Fibroblast of lung (primary cell): ENCODE data around the gene HBG1. TPM values are rescaled to one million over a fixed set of nuclear protein-coding genes. Genes with fewer than 3 reads are reported as not detected.

Source experiments
- DNase-seq, 2 donors: peaks; one replicate each; pipeline versions ENCODE4 v3.0.0 to v3.0.0-alpha.2; 2010; ENCODE audit warnings: low read depth in 2 of 2
- H2AFZ ChIP-seq: 2 replicates; pipeline ENCODE4 v1.5.1; 2012; ENCODE audit warnings: low read length, control low read depth, inconsistent platforms
- H3K27ac ChIP-seq: 2 replicates; pipeline ENCODE4 v1.5.1; 2011; ENCODE audit warnings: low read length, control low read depth; ENCODE audit not compliant: insufficient read depth
- H3K27me3 ChIP-seq: 2 replicates; pipeline ENCODE4 v1.5.1; 2011; ENCODE audit warnings: mild to moderate bottlenecking, low read length; ENCODE audit not compliant: control insufficient read depth, insufficient read depth
- H3K36me3 ChIP-seq: 2 replicates; pipeline ENCODE4 v1.5.1; 2011; ENCODE audit warnings: low read length; ENCODE audit not compliant: control insufficient read depth, insufficient read depth
- H3K4me1 ChIP-seq: 2 replicates; pipeline ENCODE4 v1.5.1; 2011; ENCODE audit warnings: low read length; ENCODE audit not compliant: control insufficient read depth, insufficient read depth; ENCODE audit errors: extremely low read depth
- H3K4me2 ChIP-seq: 2 replicates; pipeline ENCODE4 v1.5.1; 2011; ENCODE audit warnings: low read length, control low read depth; ENCODE audit not compliant: insufficient read depth; ENCODE audit errors: extremely low read depth
- H3K4me3 ChIP-seq, 4 experiments: fragments of 200-600 bp in 1 of 4; sonication (generic) in 1 of 4; replicated peaks in 1 of 4; 2 replicates each; pipeline ENCODE4 v1.5.1; 2011 to 2016; ENCODE audit warnings: low read length in 4 of 4, low read depth in 3 of 4, mild to moderate bottlenecking in 3 of 4, control low read depth in 2 of 4, inconsistent platforms in 1 of 4, mixed read lengths in 1 of 4; ENCODE audit not compliant: insufficient read depth in 1 of 4; ENCODE audit errors: control extremely low read depth in 1 of 4
- H3K79me2 ChIP-seq: 2 replicates; pipeline ENCODE4 v1.5.1; 2012; ENCODE audit warnings: mild to moderate bottlenecking, low read length, inconsistent platforms; ENCODE audit not compliant: control insufficient read depth, insufficient read depth
- H3K9ac ChIP-seq: 2 replicates; pipeline ENCODE4 v1.5.1; 2011; ENCODE audit warnings: mild to moderate bottlenecking, low read length, control low read depth; ENCODE audit not compliant: insufficient read depth
- H3K9me3 ChIP-seq: 2 replicates; pipeline ENCODE4 v1.5.1; 2012; ENCODE audit warnings: low read depth, low read length; ENCODE audit not compliant: control insufficient read depth, insufficient read depth
- H4K20me1 ChIP-seq: 2 replicates; pipeline ENCODE4 v1.5.1; 2011; ENCODE audit warnings: low read length; ENCODE audit not compliant: control insufficient read depth, insufficient read depth; ENCODE audit errors: extremely low read depth
- CTCF ChIP-seq, 2 donors: IDR thresholded peaks in 1 of 2; conservative IDR thresholded peaks in 1 of 2; 1 replicate in 1 of 2; 2 replicates in 1 of 2; pipeline ENCODE4 v1.5.1; 2011 to 2012; ENCODE audit warnings: low read length in 2 of 2, control low read depth in 1 of 2, inconsistent platforms in 1 of 2, low read depth in 1 of 2, mild to moderate bottlenecking in 1 of 2
- EZH2 ChIP-seq: IDR thresholded peaks from 2 replicates; pipeline ENCODE4 v1.5.1; 2012; ENCODE audit warnings: low read length, control low read depth, mild to moderate bottlenecking; ENCODE audit errors: missing control alignments
- polyA plus RNA-seq, 2 donors: library from polyadenylated mRNA; depleted of rRNA in 1 of 2; stranded (reverse) in 1 of 2; unstranded in 1 of 2; fragments of >200 nt; gene quantifications; 2 replicates each; pipeline ENCODE4 v1.2.1, GENCODE V29; 2011 to 2012; ENCODE audit warnings: missing spikeins in 1 of 2
- total RNA-seq: library from RNA; depleted of rRNA; stranded (reverse); fragments of >200 nt; gene quantifications from 2 replicates; pipeline ENCODE4 v1.2.1, GENCODE V29; 2014

HBG1 gene
- total and polyA plus RNA-seq, 2 donors (not counting 1 experiment from before 2014, with no cell fraction given), result 0.41 TPM; not detected in 1

- no peak overlapping the region for H2AFZ ChIP-seq
Measured at GRCh38 chr11:5223146-5223545, 26.5 kb downstream of the HBG1 start.

GRCh38 chr11:5210376-5210885 is 39.2 kb downstream of the HBG1 start:
- Histone ChIP-seq H4K20me1 (no peaks in the 10 kb centered on the region), H3K27me3 (no peaks in the 10 kb centered on the region), H3K27ac (no peak overlapping the region), H3K36me3 (no peaks in the 10 kb centered on the region), H2AFZ (peak overlapping the region; percentile 30), H3K9ac (no peak overlapping the region), H3K4me3 (no peak overlapping the region), H3K4me2 (no peak overlapping the region), H3K4me1 (no peaks in the 10 kb centered on the region), H3K9me3 (no peaks in the 10 kb centered on the region), H3K79me2 (no peaks in the 10 kb centered on the region)
- no peak for TF ChIP-seq EZH2
- TF ChIP-seq CTCF (conservative IDR thresholded peaks at IDR 0.05 in 1 of 2, IDR thresholded peaks at IDR 0.05 in 1 of 2; ENCODE audit: low read depth in 1 of 2, low read length in 2 of 2), result no peak
- no peak for DNase-seq

More at GRCh38 chr11:5223146-5223545, 26.5 kb downstream of the HBG1 start:
- H4K20me1 ChIP-seq, result no peaks in the 10 kb centered on the region
- no peak overlapping the region for H3K9ac ChIP-seq
- H3K79me2 ChIP-seq, result no peaks in the 10 kb centered on the region
- no peak overlapping the region for H3K4me2 ChIP-seq
- DNase-seq, result no peak
- H3K4me1 ChIP-seq, result no peaks in the 10 kb centered on the region
- no peaks in the 10 kb centered on the region for H3K9me3 ChIP-seq
- no peaks in the 10 kb centered on the region for H3K27me3 ChIP-seq
- TF ChIP-seq EZH2 (no peak), CTCF (conservative IDR thresholded peaks at IDR 0.05 in 1 of 2, IDR thresholded peaks at IDR 0.05 in 1 of 2; ENCODE audit: low read depth in 1 of 2, low read length in 2 of 2) (no peak)
- H3K36me3 ChIP-seq, result no peaks in the 10 kb centered on the region
- no peak overlapping the region for H3K4me3 ChIP-seq
- H3K27ac ChIP-seq, result no peak overlapping the region

DNA sequence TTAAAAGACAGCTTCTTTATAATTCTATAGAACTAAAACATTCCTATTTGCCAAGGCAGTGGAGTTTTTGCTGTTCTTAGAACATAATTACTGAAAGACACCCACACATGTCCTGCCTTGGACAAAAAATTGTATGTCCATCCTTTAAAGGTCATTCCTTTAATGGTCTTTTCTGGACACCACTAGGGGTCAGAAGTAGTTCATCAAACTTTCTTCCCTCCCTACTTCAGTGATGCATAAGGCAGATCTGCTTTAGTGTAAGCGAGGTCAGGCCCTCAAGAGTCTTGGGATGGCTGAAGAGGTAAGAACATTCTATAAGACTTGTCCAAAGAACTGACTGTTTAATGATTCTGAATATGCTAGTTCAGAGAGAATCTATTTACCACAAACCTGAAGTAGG is 44.9 kb downstream of the HBG1 start:
- peak overlapping the region; percentile 25 for H2AFZ ChIP-seq

More for the DNA sequence above, 44.9 kb downstream of the HBG1 start:
- peak; percentile 61 to 83 for DNase-seq
- H3K27ac ChIP-seq, result no peak overlapping the region
- no peak overlapping the region for H3K4me3 ChIP-seq
- TF ChIP-seq EZH2 (no peak), CTCF (conservative IDR thresholded peaks at IDR 0.05 in 1 of 2, IDR thresholded peaks at IDR 0.05 in 1 of 2; ENCODE audit: low read depth in 1 of 2, low read length in 2 of 2) (peak; percentile 66 to 68)
- H3K79me2 ChIP-seq, result no peaks in the 10 kb centered on the region
- no peak overlapping the region for H3K9ac ChIP-seq
- peaks cover 4% of the 10 kb centered on the region for H3K4me1 ChIP-seq
- H3K27me3 ChIP-seq, result no peaks in the 10 kb centered on the region
- H3K4me2 ChIP-seq, result no peak overlapping the region
- no peaks in the 10 kb centered on the region for H3K36me3 ChIP-seq
- no peaks in the 10 kb centered on the region for H4K20me1 ChIP-seq
- no peaks in the 10 kb centered on the region for H3K9me3 ChIP-seq
